ENCODE results near the gene ZNF385C.

DNA sequence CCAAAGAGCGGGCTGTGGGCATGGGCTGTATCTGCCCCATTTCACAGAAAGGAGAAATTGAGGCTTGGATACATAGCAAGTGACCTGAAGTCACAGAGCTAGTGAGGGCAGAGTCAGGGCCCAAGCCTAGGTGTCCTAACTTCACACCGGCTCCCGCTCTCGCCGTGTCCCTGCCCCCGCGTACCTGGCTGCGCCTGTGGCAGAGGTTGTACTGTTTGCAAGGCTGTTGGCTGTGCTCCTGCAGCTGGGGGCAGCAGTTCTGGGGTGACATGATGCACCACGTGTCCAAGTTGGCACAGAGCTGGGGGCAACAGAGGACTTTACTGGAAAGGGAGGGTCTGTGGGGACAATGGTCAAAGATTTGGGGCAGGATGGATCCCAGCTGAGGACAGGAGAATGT is 10.8 kb upstream of the ZNF385C start:
- TF ChIP-seq, protein P1, sequence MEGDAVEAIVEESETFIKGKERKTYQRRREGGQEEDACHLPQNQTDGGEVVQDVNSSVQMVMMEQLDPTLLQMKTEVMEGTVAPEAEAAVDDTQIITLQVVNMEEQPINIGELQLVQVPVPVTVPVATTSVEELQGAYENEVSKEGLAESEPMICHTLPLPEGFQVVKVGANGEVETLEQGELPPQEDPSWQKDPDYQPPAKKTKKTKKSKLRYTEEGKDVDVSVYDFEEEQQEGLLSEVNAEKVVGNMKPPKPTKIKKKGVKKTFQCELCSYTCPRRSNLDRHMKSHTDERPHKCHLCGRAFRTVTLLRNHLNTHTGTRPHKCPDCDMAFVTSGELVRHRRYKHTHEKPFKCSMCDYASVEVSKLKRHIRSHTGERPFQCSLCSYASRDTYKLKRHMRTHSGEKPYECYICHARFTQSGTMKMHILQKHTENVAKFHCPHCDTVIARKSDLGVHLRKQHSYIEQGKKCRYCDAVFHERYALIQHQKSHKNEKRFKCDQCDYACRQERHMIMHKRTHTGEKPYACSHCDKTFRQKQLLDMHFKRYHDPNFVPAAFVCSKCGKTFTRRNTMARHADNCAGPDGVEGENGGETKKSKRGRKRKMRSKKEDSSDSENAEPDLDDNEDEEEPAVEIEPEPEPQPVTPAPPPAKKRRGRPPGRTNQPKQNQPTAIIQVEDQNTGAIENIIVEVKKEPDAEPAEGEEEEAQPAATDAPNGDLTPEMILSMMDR (IDR thresholded peaks at IDR 0.05), result no peak
- no peak for TF ChIP-seq POLR2A (IDR thresholded peaks at IDR 0.05)

Measured in heart left ventricle (tissue), 13 donors.